Inflammatory macrophage treated with lipopolysaccharide for 4 hours (primary cell): ENCODE data around the gene NRDC.
"Not testable (repeated sequence)": the region's sequence is repeated elsewhere in the genome, so short reads cannot be mapped to it uniquely, and the experiment has no call there.

Source experiments
- DNase-seq: peaks from one replicate; pipeline ENCODE4 v3.0.0-alpha.2; 2020

The NRDC gene

GRCh38 chr1:51840182-51840581 is 38.3 kb downstream of the NRDC start:
- no peak for DNase-seq

GRCh38 chr1:51839094-51839493 is 39.4 kb downstream of the NRDC start:
- DNase-seq: no peak

- no peak for DNase-seq
Measured at GRCh38 chr1:51837243-51837642, 41.3 kb downstream of the NRDC start.

GRCh38 chr1:51833700-51834099 is 44.8 kb downstream of the NRDC start:
- DNase-seq: no peak

- DNase-seq: no peak
Measured at GRCh38 chr1:51829058-51829457, 49.5 kb downstream of the NRDC start.

GRCh38 chr1:51819810-51820209 is 58.7 kb downstream of the NRDC start:
- DNase-seq: no peak

GRCh38 chr1:51819021-51819420 is 59.5 kb downstream of the NRDC start:
- DNase-seq: not testable (repeated sequence)

- DNase-seq: no peak
Measured at GRCh38 chr1:51818487-51818886, 60.0 kb downstream of the NRDC start.

- no peak for DNase-seq
Measured at GRCh38 chr1:51814513-51814912, 64.0 kb downstream of the NRDC start.

- DNase-seq: no peak
Measured at GRCh38 chr1:51799372-51799771, 79.2 kb downstream of the NRDC start.

- DNase-seq: no peak
Measured at GRCh38 chr1:51794868-51795267, 83.7 kb downstream of the NRDC start.

GRCh38 chr1:51794260-51794659 is 84.3 kb downstream of the NRDC start:
- DNase-seq: no peak

- peak; percentile 71 for DNase-seq
Measured at GRCh38 chr1:51792864-51793263, 85.7 kb downstream of the NRDC start.

GRCh38 chr1:51791888-51792287 is 86.6 kb downstream of the NRDC start:
- DNase-seq: no peak

- no peak for DNase-seq
Measured at GRCh38 chr1:51790385-51790784, 88.1 kb downstream of the NRDC start.

GRCh38 chr1:51789342-51789741 is 89.2 kb downstream of the NRDC start:
- no peak for DNase-seq

GRCh38 chr1:51788938-51789337 is 89.6 kb downstream of the NRDC start:
- DNase-seq: no peak

GRCh38 chr1:51784997-51785421 is 93.5 kb downstream of the NRDC start:
- DNase-seq: no peak

- DNase-seq: no peak
Measured at GRCh38 chr1:51780927-51781326, 97.6 kb downstream of the NRDC start.

GRCh38 chr1:51776408-51776807 is 102.1 kb downstream of the NRDC start:
- DNase-seq: peak; percentile 26

- peak; percentile 58 for DNase-seq
Measured at GRCh38 chr1:51768971-51769588, 109.4 kb downstream of the NRDC start.

- DNase-seq: no peak
Measured at GRCh38 chr1:51761351-51761750, 117.2 kb downstream of the NRDC start.

GRCh38 chr1:51760872-51761271 is 117.7 kb downstream of the NRDC start:
- DNase-seq: no peak

- no peak for DNase-seq
Measured at GRCh38 chr1:51758310-51758709, 120.2 kb downstream of the NRDC start.

- no peak for DNase-seq
Measured at GRCh38 chr1:51756290-51756689, 122.2 kb downstream of the NRDC start.

- no peak for DNase-seq
Measured at GRCh38 chr1:51755437-51755836, 123.1 kb downstream of the NRDC start.
